BJ (cell line): ENCODE data around the gene AP1AR. TPM values are rescaled to one million over a fixed set of nuclear protein-coding genes. Genes with fewer than 3 reads are reported as not detected.

ENCODE experiments used
- CTCF ChIA-PET: fragments of 350-600 bp; formaldehyde crosslinking; extraction: SDS; loops from one replicate; lab custom pipeline; 2021; ENCODE audit warnings: antibody characterized with exemption, inconsistent platforms; lab: Yijun Ruan, JAX
- POLR2A ChIA-PET: fragments of 300-600 bp; sonication (Branson Sonifier 250); formaldehyde crosslinking; extraction: SDS; loops from one replicate; lab custom pipeline; 2021; ENCODE audit warnings: antibody characterized with exemption; lab: Charles Lee
- DNase-seq: peaks from one replicate; pipeline ENCODE4 v3.0.0-alpha.2; 2011; ENCODE audit warnings: low read depth
- H3K27me3 ChIP-seq: 2 replicates; pipeline ENCODE4 v1.6.0; 2011; ENCODE audit warnings: low read length; ENCODE audit not compliant: control insufficient read depth, insufficient read depth
- H3K36me3 ChIP-seq: 2 replicates; pipeline ENCODE4 v1.5.1; 2011; ENCODE audit warnings: low read length; ENCODE audit not compliant: control insufficient read depth, insufficient read depth
- H3K4me3 ChIP-seq: 2 replicates; pipeline ENCODE4 v1.5.1; 2011; ENCODE audit warnings: low read depth, mild to moderate bottlenecking, control low read depth, low read length
- polyA plus RNA-seq: library from polyadenylated mRNA; depleted of rRNA; stranded (reverse); fragments of >200 nt; gene quantifications from 2 replicates; pipeline ENCODE4 v1.2.3, GENCODE V29; 2011
- TF ChIP-seq, protein P1 (sequence below): IDR thresholded peaks from 2 replicates; pipeline ENCODE4 v1.5.1; 2011; ENCODE audit warnings: low read depth, mild to moderate bottlenecking, control low read depth, inconsistent platforms, low read length, moderate library complexity; ENCODE audit not compliant: insufficient read depth

The AP1AR gene
- polyA plus RNA-seq, 1 experiment: 3.3 TPM

DNA sequence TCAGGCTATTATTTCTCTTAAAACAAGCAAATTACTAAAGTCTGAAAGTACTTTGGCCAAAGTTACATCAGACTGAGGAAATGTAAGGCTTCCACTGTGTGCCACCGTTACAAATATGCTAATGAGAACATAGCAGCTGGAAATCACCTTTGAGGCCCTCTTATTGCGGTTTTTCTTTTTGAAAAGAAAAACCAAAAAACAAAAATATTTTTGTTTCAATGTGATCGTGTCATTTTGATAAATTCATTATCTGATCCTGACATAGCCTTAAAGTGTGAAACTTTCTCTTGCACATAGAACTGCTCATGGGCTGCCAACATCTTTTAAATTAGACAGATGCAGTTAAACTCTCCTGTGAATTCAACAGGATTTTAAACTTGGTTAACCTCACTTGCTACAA is 56.9 kb downstream of the AP1AR start:
- no peak for DNase-seq
- CTCF ChIA-PET: no interaction called here
- POLR2A ChIA-PET: no interaction called here
- TF ChIP-seq, protein P1, sequence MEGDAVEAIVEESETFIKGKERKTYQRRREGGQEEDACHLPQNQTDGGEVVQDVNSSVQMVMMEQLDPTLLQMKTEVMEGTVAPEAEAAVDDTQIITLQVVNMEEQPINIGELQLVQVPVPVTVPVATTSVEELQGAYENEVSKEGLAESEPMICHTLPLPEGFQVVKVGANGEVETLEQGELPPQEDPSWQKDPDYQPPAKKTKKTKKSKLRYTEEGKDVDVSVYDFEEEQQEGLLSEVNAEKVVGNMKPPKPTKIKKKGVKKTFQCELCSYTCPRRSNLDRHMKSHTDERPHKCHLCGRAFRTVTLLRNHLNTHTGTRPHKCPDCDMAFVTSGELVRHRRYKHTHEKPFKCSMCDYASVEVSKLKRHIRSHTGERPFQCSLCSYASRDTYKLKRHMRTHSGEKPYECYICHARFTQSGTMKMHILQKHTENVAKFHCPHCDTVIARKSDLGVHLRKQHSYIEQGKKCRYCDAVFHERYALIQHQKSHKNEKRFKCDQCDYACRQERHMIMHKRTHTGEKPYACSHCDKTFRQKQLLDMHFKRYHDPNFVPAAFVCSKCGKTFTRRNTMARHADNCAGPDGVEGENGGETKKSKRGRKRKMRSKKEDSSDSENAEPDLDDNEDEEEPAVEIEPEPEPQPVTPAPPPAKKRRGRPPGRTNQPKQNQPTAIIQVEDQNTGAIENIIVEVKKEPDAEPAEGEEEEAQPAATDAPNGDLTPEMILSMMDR: no peak
- no peaks in the 10 kb centered on the region for H3K36me3 ChIP-seq
- H3K27me3 ChIP-seq: no peaks in the 10 kb centered on the region
- no peak overlapping the region for H3K4me3 ChIP-seq

DNA sequence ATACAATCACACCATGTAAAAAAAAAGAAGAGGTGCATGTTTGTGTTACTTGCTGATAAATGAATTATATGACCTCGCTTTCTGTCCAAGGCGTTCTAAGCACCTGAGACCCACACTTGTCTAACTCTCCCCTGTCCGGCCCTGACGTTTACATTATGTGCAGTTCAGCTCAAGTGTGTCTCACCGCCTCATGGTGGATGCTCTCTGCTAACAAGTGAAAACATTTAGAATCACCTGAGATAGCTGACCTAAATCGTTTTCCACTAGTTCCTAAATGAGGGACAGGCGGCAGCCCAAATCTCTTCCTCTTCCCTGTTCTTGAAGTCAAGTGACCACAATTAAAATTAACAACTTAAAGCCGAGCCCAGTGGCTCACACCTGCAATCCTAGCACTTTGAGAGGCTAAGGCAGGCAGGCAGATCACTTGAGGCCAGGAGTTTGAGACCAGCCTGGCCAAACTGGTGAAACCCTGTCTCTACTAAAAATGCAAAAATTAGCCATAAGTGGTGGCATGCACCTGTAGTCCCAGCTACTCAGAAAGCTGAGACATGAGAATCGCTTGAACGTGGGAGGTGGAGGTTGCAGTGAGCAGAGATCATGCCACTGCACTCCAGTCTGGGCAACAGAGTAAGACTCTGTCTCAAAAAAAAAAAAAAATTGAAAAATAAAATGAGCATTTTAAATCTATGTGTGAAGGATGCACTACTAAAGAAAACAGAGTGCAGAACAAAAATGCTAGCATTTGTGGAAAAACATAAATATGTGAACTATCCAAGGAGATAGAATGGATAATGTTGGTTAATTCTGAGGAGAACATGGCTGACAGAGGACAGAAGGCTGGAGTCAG is 58.0 kb downstream of the AP1AR start:
- TF ChIP-seq, protein P1: no peak
- CTCF ChIA-PET: no interaction called here
- Histone ChIP-seq H3K4me3 (no peak overlapping the region), H3K27me3 (no peaks in the 10 kb centered on the region), H3K36me3 (no peaks in the 10 kb centered on the region)
- DNase-seq: no peak
- POLR2A ChIA-PET: no interaction called here

DNA sequence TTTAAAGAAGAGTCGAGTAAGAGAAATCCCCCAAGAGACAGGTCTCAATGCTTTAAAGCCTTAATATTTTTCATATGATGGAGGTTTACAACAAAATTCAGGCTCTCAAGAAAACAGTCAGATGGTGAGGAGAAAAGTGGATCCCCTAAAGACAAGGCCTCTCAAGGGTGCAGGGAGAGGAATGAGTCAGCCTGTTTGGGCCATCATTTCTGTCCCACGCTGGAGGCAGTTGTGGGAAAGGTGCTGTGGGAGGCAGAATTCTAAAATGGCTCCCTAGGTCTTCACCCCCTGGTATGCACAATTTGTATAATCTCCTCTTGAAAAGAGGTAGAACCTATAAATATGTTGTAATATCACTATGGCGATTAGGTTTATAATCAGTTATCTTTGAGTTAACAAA is 58.8 kb downstream of the AP1AR start:
- Histone ChIP-seq H3K27me3 (no peaks in the 10 kb centered on the region), H3K4me3 (no peak overlapping the region), H3K36me3 (no peaks in the 10 kb centered on the region)
- no peak for DNase-seq
- TF ChIP-seq, protein P1: no peak
- ChIA-PET CTCF (no interaction called here), POLR2A (no interaction called here)

DNA sequence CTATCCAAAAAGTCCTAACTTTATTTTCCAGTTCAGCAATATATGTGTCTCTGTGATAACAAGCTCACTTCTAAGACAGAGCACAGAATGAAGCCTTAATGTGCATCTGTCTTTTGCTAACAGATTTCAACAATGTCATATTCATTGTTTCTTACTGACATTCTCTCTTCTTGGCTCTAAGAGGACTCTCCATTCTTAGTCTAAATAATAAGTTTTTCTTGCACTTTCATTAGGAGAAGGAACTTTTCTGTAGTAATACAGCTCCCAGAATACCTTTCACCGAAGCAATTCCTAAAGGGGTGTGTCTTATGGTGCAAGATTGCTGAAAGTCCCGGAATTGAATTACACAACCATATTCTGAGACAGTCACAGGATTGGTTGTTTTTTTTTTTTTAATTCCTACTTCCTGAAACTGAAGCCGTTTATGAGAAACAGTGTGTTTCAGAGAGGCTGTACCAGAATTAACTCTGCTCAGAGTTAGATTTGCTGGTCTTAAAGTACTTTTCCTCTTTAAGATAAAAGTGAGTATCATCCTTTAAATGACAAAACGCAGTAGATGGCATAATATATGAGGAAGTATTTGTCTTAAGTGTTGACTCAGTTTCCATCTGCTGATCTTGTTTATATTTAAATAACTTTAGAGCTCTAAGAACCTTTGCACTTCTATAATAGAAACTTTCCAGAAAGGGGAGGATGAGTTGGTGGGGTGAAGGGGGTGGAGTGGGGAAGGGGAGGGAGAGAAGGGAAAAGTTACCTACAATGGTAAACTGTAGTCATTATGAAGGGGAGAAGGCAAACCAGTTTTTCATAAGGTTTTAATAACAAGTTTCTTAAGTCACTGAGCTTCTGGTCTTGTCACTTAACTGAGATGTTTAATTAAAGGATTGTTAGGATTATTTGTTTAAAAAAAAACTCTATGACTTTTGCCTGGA is 65.6 kb downstream of the AP1AR start, which contains the start of gene ALPK1:
ALPK1 (plus strand) TSS at position 421 of the 932 bp plus-strand sequence.
- ChIA-PET POLR2A (interaction anchor here (0.7 to 1.0 kb wide), 2 partner anchors 11 to 13 kb away, joined by 5 to 6 read pairs; no protein-coding TSS in a partner anchor), CTCF (interaction anchor here (0.6 to 1.0 kb wide), 5 partner anchors 15 to 828 kb away, joined by 3 to 4 read pairs (median 3); no protein-coding TSS in a partner anchor)
- H3K4me3 ChIP-seq: peak within 1 kb of the TSS; percentile 49
- no peaks in the 10 kb centered on the region for H3K36me3 ChIP-seq
- TF ChIP-seq, protein P1: no peak
- peak; percentile 85 for DNase-seq
- H3K27me3 ChIP-seq: no peaks in the 10 kb centered on the region

DNA sequence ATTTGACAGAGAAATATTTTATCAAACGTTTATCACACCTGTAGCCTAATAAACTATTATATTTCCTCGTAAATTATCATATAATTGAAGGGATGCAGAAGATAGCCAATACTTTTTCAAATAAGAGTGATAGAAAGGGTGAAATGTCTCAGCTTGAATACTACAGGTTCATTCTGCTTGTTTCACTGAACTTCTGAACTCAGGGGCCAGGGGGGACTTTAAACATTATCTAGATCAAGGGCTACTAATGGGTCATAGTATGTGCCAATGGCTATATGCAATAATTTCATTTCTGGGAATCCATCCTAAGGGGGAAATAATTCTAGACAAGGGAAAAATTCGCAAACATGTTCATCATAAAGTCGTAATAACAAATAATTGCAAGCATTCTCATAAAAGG is 68.1 kb downstream of the AP1AR start:
- Histone ChIP-seq H3K27me3 (no peaks in the 10 kb centered on the region), H3K36me3 (no peaks in the 10 kb centered on the region), H3K4me3 (no peak overlapping the region)
- ChIA-PET CTCF (no interaction called here), POLR2A (no interaction called here)
- DNase-seq: no peak
- TF ChIP-seq, protein P1: no peak
